ENCODE results near the gene ITPRIP. TPM values are rescaled to one million over a fixed set of nuclear protein-coding genes. Genes with fewer than 3 reads are reported as not detected.

ITPRIP gene
- total and polyA plus RNA-seq, 10 donors = 7.2 to 37.8 (median 28.2) TPM

- Histone ChIP-seq H3K4me1 (no peaks in the 10 kb centered on the region), H3K4me3 (no peak overlapping the region), H3K9me3 (peaks cover 0 to 22% (median 16%) of the 10 kb centered on the region in 8 donors), H3K27me3 (replicated peaks in 1 of 7) (peaks cover 0 to 21% (median 3%) of the 10 kb centered on the region in 7 donors), H3K27ac (no peak overlapping the region), H3K36me3 (no peaks in the 10 kb centered on the region)
- WGBS, 5 donors = 71 to 83% (median 77%) methylated on average over 8 of the region's 8 CpGs
- intact Hi-C loops (cut with DNase I; ENCODE audit: low total_unique reads) = no loop called here
- DNase-seq = no peak
- TF ChIP-seq POLR2AphosphoS5 (IDR thresholded peaks at IDR 0.05) (no peak), CTCF (IDR thresholded peaks at IDR 0.05 in 8 of 11, conservative IDR thresholded peaks at IDR 0.05 in 3 of 11) (no peak)
Observed at GRCh38 chr10:104367904-104368303, 29.6 kb upstream of the ITPRIP start.

DNA sequence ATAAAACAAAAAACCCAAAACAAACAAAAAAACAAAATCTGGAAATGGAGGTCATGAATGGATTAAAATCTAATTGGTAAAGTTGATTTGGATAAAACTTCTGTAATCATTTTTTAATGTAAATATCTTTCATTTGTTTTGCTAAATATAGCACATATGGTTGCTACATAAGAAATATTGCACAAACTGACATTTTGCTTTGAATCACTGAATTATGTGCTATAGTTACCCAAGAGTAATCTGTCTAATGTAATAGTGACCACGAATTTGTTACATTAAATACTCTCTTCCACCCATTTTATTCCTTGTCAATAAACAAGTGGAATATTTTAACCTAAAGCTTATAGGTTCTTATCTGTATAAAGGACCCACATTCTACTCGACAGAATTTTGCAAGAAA, 21.5 kb upstream of the ITPRIP start:
- H3K4me3 ChIP-seq = no peak overlapping the region
- peaks cover 0 to 5% (median 0%) of the 10 kb centered on the region in 8 donors for H3K9me3 ChIP-seq
- WGBS, 5 donors = 50 to 71% (median 53%) methylated on average over 2 of the region's 2 CpGs
- intact Hi-C loops (cut with DNase I; ENCODE audit: low total_unique reads) = no loop called here
- TF ChIP-seq POLR2AphosphoS5 (IDR thresholded peaks at IDR 0.05) = no peak
- TF ChIP-seq POLR2A (IDR thresholded peaks at IDR 0.05) = no peak
- TF ChIP-seq CTCF (IDR thresholded peaks at IDR 0.05 in 8 of 11, conservative IDR thresholded peaks at IDR 0.05 in 3 of 11) = no peak
- H3K27ac ChIP-seq = no peak overlapping the region
- peaks cover 0 to 3% (median 0%) of the 10 kb centered on the region in 7 donors for H3K27me3 ChIP-seq (replicated peaks in 1 of 7)
- peaks cover 0 to 6% (median 0%) of the 10 kb centered on the region in 6 donors for H3K4me1 ChIP-seq
- no peaks in the 10 kb centered on the region for H3K36me3 ChIP-seq
- DNase-seq = no peak

DNA sequence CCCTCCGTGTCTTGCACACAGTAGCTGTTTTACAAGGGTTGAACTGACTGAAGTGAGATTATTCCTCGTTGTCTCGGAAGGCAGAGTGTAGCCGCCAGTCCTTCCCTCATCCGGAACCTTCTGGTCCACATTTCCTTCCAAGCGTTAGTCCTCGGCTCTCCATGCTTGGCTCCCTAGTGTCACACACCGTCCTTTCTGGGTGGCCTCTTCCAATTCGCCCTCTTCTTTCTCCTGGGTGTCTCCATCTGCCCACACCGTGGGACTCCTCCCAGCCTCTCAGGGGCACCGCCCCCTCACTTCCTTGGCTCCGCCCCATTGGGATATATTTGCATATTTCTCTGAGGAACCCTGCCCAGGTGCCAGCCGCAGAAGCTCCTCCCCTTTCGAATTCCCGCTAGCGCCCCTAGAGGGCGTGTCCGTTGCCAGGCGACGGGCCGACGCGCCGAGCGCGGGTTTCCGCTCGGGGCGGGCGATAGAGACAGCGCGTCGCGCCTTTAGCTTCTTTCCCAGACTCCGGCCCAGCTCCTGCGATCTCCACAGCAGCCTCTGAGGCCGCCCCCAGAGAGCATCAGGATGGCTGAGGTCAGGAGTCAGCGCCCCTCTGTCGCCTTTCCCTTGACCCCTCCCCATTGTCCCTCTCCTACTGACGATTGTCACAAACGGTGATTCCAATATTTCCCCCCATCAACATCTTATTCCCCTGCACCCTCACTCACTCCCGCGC, 15.2 kb upstream of the ITPRIP start, which contains the start of gene CFAP58:
TSS of gene CFAP58 (plus strand) at position 509 of the 724 bp plus-strand sequence. CDS start at position 574, 65 bp downstream.
- intact Hi-C loops (cut with DNase I; ENCODE audit: low total_unique reads) = no loop called here
- Histone ChIP-seq H3K9me3 (no peaks in the 10 kb centered on the region), H3K27me3 (replicated peaks in 1 of 7) (peaks cover 0 to 3% (median 0%) of the 10 kb centered on the region in 7 donors), H3K27ac (peak within 1 kb of the TSS in 7 of 8 donors; percentile 31 to 90 (median 85)), H3K4me1 (peaks cover 9 to 66% (median 50%) of the 10 kb centered on the region in 6 donors), H3K4me3 (peak within 1 kb of the TSS; percentile 0 to 69 (median 36)), H3K36me3 (no peaks in the 10 kb centered on the region)
- WGBS, 5 donors = 1 to 2% (median 2%) methylated on average over 43 of the region's 43 CpGs
- peak; percentile 75 to 89 (median 81) for TF ChIP-seq POLR2AphosphoS5 (IDR thresholded peaks at IDR 0.05)
- TF ChIP-seq POLR2A (IDR thresholded peaks at IDR 0.05) = no peak
- peak; percentile 72 to 92 (median 84) for TF ChIP-seq CTCF (IDR thresholded peaks at IDR 0.05 in 8 of 11, conservative IDR thresholded peaks at IDR 0.05 in 3 of 11)
- DNase-seq = peak; percentile 98

DNA sequence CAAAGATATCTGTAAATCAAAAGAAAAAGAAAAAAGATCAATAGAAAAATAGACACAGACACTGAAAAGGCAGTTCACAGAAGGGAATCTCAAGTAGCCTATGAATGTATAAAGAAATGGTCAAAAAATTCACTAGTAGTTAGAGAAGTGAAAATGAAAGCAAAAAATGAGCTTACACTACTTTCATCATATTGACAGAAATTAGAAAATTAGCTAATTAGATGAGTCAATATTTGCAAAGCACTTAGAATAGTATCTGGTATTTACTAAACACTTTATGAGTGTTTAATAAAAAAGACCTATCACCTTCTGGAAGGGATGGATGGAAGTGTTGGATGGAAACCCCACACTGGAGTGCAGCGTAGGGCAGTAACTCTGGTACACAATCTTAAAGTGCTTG, 13.7 kb upstream of the ITPRIP start:
- H3K9me3 ChIP-seq = no peaks in the 10 kb centered on the region
- peak overlapping the region in 2 of 8 donors; percentile 16 to 69 for H3K4me3 ChIP-seq
- no peaks in the 10 kb centered on the region for H3K36me3 ChIP-seq
- TF ChIP-seq CTCF (IDR thresholded peaks at IDR 0.05 in 8 of 11, conservative IDR thresholded peaks at IDR 0.05 in 3 of 11) = no peak
- no peak for TF ChIP-seq POLR2AphosphoS5 (IDR thresholded peaks at IDR 0.05)
- TF ChIP-seq POLR2A (IDR thresholded peaks at IDR 0.05) = no peak
- H3K4me1 ChIP-seq = peaks cover 9 to 76% (median 55%) of the 10 kb centered on the region in 6 donors
- WGBS, 5 donors = 77 to 97% (median 83%) methylated on average over 1 of the region's 1 CpG
- DNase-seq = no peak
- peaks cover 0 to 3% (median 0%) of the 10 kb centered on the region in 7 donors for H3K27me3 ChIP-seq (replicated peaks in 1 of 7)
- intact Hi-C loops (cut with DNase I; ENCODE audit: low total_unique reads) = loop anchor here (2.0 kb wide), 1 partner anchor 47 kb away; no protein-coding TSS in a partner anchor
- H3K27ac ChIP-seq = peak overlapping the region in 7 of 8 donors; percentile 67 to 90 (median 88)

All from spleen (tissue), 11 donors.